CD4-positive, alpha-beta memory T cell (primary cell): ENCODE measurements around the gene DUSP7. TPM values are rescaled to one million over a fixed set of nuclear protein-coding genes. Genes with fewer than 3 reads are reported as not detected.

ENCODE experiments used
- CTCF ChIA-PET: fragments of 350-600 bp; sonication (Branson Sonifier 250); formaldehyde crosslinking; loops from one replicate; lab custom pipeline; 2021; ENCODE audit warnings: inconsistent platforms; ENCODE audit not compliant: partially characterized antibody; lab: Charles Lee
- POLR2A ChIA-PET: fragments of 350-600 bp; sonication (Branson Sonifier 250); formaldehyde crosslinking; loops from one replicate; lab custom pipeline; 2021; ENCODE audit not compliant: partially characterized antibody; lab: Charles Lee
- DNase-seq, 5 donors: peaks; one replicate each; pipeline versions ENCODE4 v3.0.0 to v3.0.0-alpha.2; 2020 to 2022; ENCODE audit warnings: mixed read lengths in 1 of 5
- H3K27ac ChIP-seq: one replicate; pipeline ENCODE4 v1.7.0; 2013; ENCODE audit warnings: low read depth, low read length
- H3K27me3 ChIP-seq: 2 replicates; pipeline ENCODE4 v1.7.0; 2013; ENCODE audit warnings: mild to moderate bottlenecking, low read length, moderate library complexity; ENCODE audit not compliant: insufficient read depth
- H3K36me3 ChIP-seq: 2 replicates; pipeline ENCODE4 v1.7.0; 2013; ENCODE audit warnings: mild to moderate bottlenecking, low read length, moderate library complexity; ENCODE audit not compliant: insufficient read depth
- H3K4me1 ChIP-seq: 2 replicates; pipeline ENCODE4 v1.7.0; 2013; ENCODE audit warnings: mild to moderate bottlenecking, low read length, moderate library complexity; ENCODE audit not compliant: insufficient read depth
- H3K4me3 ChIP-seq, 2 donors: one replicate each; pipeline ENCODE4 v1.7.0; 2013; ENCODE audit warnings: low read length in 2 of 2, mild to moderate bottlenecking in 1 of 2
- H3K9me3 ChIP-seq, 2 donors: one replicate each; pipeline ENCODE4 v1.7.0; 2013; ENCODE audit warnings: low read length in 2 of 2, control low read depth in 1 of 2; ENCODE audit not compliant: control insufficient read depth in 1 of 2
- H3K27ac Mint-ChIP-seq, 7 donors: one replicate each; pipeline ENCODE4 v1.8.0; 2020 to 2021; ENCODE audit warnings: mixed read lengths in 7 of 7, mild to moderate bottlenecking in 6 of 7, inconsistent platforms in 3 of 7, moderate library complexity in 3 of 7
- H3K27me3 Mint-ChIP-seq, 2 donors: one replicate each; pipeline ENCODE4 v1.8.0; 2020 to 2021; ENCODE audit warnings: mixed read lengths in 2 of 2
- H3K36me3 Mint-ChIP-seq, 2 donors: one replicate each; pipeline ENCODE4 v1.8.0; 2020 to 2021; ENCODE audit warnings: mixed read lengths in 2 of 2, inconsistent platforms in 1 of 2, mild to moderate bottlenecking in 1 of 2
- H3K4me1 Mint-ChIP-seq, 4 donors: one replicate each; pipeline ENCODE4 v1.8.0; 2020 to 2021; ENCODE audit warnings: mixed read lengths in 4 of 4, mild to moderate bottlenecking in 1 of 4
- H3K4me3 Mint-ChIP-seq, 8 donors: one replicate each; pipeline ENCODE4 v1.8.0; 2020 to 2021; ENCODE audit warnings: mixed read lengths in 8 of 8, mild to moderate bottlenecking in 7 of 8, moderate library complexity in 6 of 8, inconsistent platforms in 3 of 8
- H3K9me3 Mint-ChIP-seq, 8 donors: one replicate each; pipeline ENCODE4 v1.8.0; 2020 to 2021; ENCODE audit warnings: mixed read lengths in 8 of 8, mild to moderate bottlenecking in 5 of 8, inconsistent platforms in 3 of 8, moderate library complexity in 1 of 8
- intact Hi-C: fragments of 100-400 bp; cut with micrococcal nuclease; formaldehyde crosslinking; loops from one replicate; pipeline ENCODE4 v1.15.1; 2023
- polyA plus RNA-seq, 2 donors: library from polyadenylated mRNA; unstranded; fragments of 300-500 nt; fragmentation: Illumina TruSeq; gene quantifications; one replicate each; pipeline ENCODE4 v1.2.3, GENCODE V29; 2021
- total RNA-seq, 2 experiments: library from RNA; stranded (reverse); gene quantifications; one replicate each; pipeline ENCODE4 v1.2.3, GENCODE V29; 2021

The DUSP7 gene
- total and polyA plus RNA-seq, 4 experiments from 2014 or later = 2.8 to 44.7 (median 26.9) TPM

- no peak overlapping the region for H3K4me3 ChIP-seq
- Mint-ChIP-seq H3K27ac (no peak overlapping the region), H3K4me3 (no peak overlapping the region), H3K27me3 (no peaks in the 10 kb centered on the region), H3K36me3 (peaks cover 4 to 7% of the 10 kb centered on the region in 2 donors), H3K4me1 (peaks cover 9 to 20% (median 13%) of the 10 kb centered on the region in 4 donors), H3K9me3 (no peaks in the 10 kb centered on the region)
- peaks cover 21% of the 10 kb centered on the region for H3K4me1 ChIP-seq
- no peak for DNase-seq
- H3K27ac ChIP-seq = no peak overlapping the region
- H3K27me3 ChIP-seq = no peaks in the 10 kb centered on the region
- intact Hi-C loops = loop anchor here (5.0 kb wide), 2 partner anchors 337 to 498 kb away; partner anchors contain the start of gene DCAF1
- CTCF ChIA-PET = interaction anchor here (0.6 to 10.6 kb wide), 4 partner anchors 55 to 588 kb away, joined by 3 to 147 read pairs (median 114); partner anchors contain the start of gene DUSP7
- POLR2A ChIA-PET = no interaction called here
- H3K9me3 ChIP-seq = no peaks in the 10 kb centered on the region
- peaks cover 2% of the 10 kb centered on the region for H3K36me3 ChIP-seq
Measured at GRCh38 chr3:51999846-52000245, 56.5 kb downstream of the DUSP7 start.

Other genes with a start within 250 kb of the DUSP7 start
- not detected for gene IQCF2, start 195.0 kb downstream of the DUSP7 start, total RNA-seq
- gene IQCF2, start 195.0 kb downstream of the DUSP7 start, polyA plus RNA-seq = not detected
- not detected for gene IQCF5, start 181.0 kb downstream of the DUSP7 start, total RNA-seq
- gene IQCF5, start 181.0 kb downstream of the DUSP7 start, polyA plus RNA-seq = not detected
- gene IQCF1, start 153.2 kb downstream of the DUSP7 start, total RNA-seq = not detected
- gene IQCF1, start 153.2 kb downstream of the DUSP7 start, polyA plus RNA-seq = not detected
- gene RRP9, start 114.7 kb downstream of the DUSP7 start, total RNA-seq = 10 to 100 TPM; 15.2 to 17.3 TPM
- 10 to 100 TPM; 19.3 to 20.7 TPM for gene RRP9, start 114.7 kb downstream of the DUSP7 start, polyA plus RNA-seq
- gene PARP3, start 114.2 kb downstream of the DUSP7 start, total RNA-seq = 10 to 100 TPM in 1 of 2 experiments, 1 to 10 TPM in 1; 8.1 to 10.5 TPM
- gene PARP3, start 114.2 kb downstream of the DUSP7 start, polyA plus RNA-seq = 1 to 10 TPM; 2.9 to 5.6 TPM
- not detected for gene GPR62, start 101.2 kb downstream of the DUSP7 start, total RNA-seq
- gene GPR62, start 101.2 kb downstream of the DUSP7 start, polyA plus RNA-seq = not detected
- gene PCBP4, start 89.1 kb downstream of the DUSP7 start, total RNA-seq = 10 to 100 TPM; 18.7 to 20.5 TPM
- 10 to 100 TPM; 13.0 to 19.4 TPM for gene PCBP4, start 89.1 kb downstream of the DUSP7 start, polyA plus RNA-seq
- gene ABHD14B, start 82.5 kb downstream of the DUSP7 start, total RNA-seq = 10 to 100 TPM; 82.1 to 85.6 TPM
- gene ABHD14B, start 82.5 kb downstream of the DUSP7 start, polyA plus RNA-seq = 100 to 1,000 TPM in 1 of 2 donors, 10 to 100 TPM in 1; 77.4 to 112 TPM
- 10 to 100 TPM; 23.7 to 24.5 TPM for gene ABHD14A, start 81.5 kb downstream of the DUSP7 start, total RNA-seq
- 100 to 1,000 TPM in 1 of 2 donors, 10 to 100 TPM in 1; 95.6 to 136 TPM for gene ABHD14A, start 81.5 kb downstream of the DUSP7 start, polyA plus RNA-seq
- gene ACY1, start 73.0 kb downstream of the DUSP7 start, total RNA-seq = 1 to 10 TPM; 7.7 to 8.4 TPM
- gene ACY1, start 73.0 kb downstream of the DUSP7 start, polyA plus RNA-seq = 10 to 100 TPM; 11.4 to 14.9 TPM
- gene RPL29, start 60.7 kb downstream of the DUSP7 start, total RNA-seq = 1,000 to 10,000 TPM; 1,263 to 1,270 TPM
- 1,000 to 10,000 TPM in 1 of 2 donors, 100 to 1,000 TPM in 1; 967 to 1,467 TPM for gene RPL29, start 60.7 kb downstream of the DUSP7 start, polyA plus RNA-seq
- 1 to 10 TPM in 1 of 2 experiments, under 1 TPM in 1; 0.99 to 1.1 TPM for gene POC1A, start 97.9 kb upstream of the DUSP7 start, total RNA-seq
- gene POC1A, start 97.9 kb upstream of the DUSP7 start, polyA plus RNA-seq = 1 to 10 TPM in 1 of 2 donors, under 1 TPM in 1; 0.36 to 2.4 TPM
- 10 to 100 TPM; 30.0 to 34.6 TPM for gene ALAS1, start 141.6 kb upstream of the DUSP7 start, total RNA-seq
- 10 to 100 TPM; 30.5 to 35.4 TPM for gene ALAS1, start 141.6 kb upstream of the DUSP7 start, polyA plus RNA-seq
- gene TLR9, start 169.1 kb upstream of the DUSP7 start, total RNA-seq = 1 to 10 TPM; 2.3 to 3.0 TPM
- gene TLR9, start 169.1 kb upstream of the DUSP7 start, polyA plus RNA-seq = not detected
- 10 to 100 TPM; 69.3 to 76.1 TPM for gene TWF2, start 182.6 kb upstream of the DUSP7 start, total RNA-seq
- 100 to 1,000 TPM; 122 to 124 TPM for gene TWF2, start 182.6 kb upstream of the DUSP7 start, polyA plus RNA-seq
- 10 to 100 TPM; 70.2 to 81.1 TPM for gene PPM1M, start 189.2 kb upstream of the DUSP7 start, total RNA-seq
- 10 to 100 TPM; 52.0 to 85.3 TPM for gene PPM1M, start 189.2 kb upstream of the DUSP7 start, polyA plus RNA-seq
- gene WDR82, start 222.1 kb upstream of the DUSP7 start, total RNA-seq = 100 to 1,000 TPM; 149 to 150 TPM
- gene WDR82, start 222.1 kb upstream of the DUSP7 start, polyA plus RNA-seq = 100 to 1,000 TPM in 1 of 2 donors, 10 to 100 TPM in 1; 62.3 to 143 TPM
- gene GLYCTK, start 231.3 kb upstream of the DUSP7 start, total RNA-seq = 10 to 100 TPM; 29.4 to 35.1 TPM
- 1 to 10 TPM; 4.9 to 9.7 TPM for gene GLYCTK, start 231.3 kb upstream of the DUSP7 start, polyA plus RNA-seq